HepG2 (cell line): ENCODE results near the gene PRDX2. TPM values are rescaled to one million over a fixed set of nuclear protein-coding genes. Genes with fewer than 3 reads are reported as not detected.

Experiments used
- AGO2 ChIP-seq: fragments of 200-400 bp; formaldehyde crosslinking; optimal IDR thresholded peaks from 2 replicates; pipeline ENCODE3; 2017; ENCODE audit warnings: mild to moderate bottlenecking, low read depth, low read length, moderate library complexity
- ATF5 ChIP-seq: sonication (generic); formaldehyde crosslinking; IDR thresholded peaks from 2 replicates; pipeline ENCODE4 v1.4.0; 2020; ENCODE audit warnings: mild to moderate bottlenecking, low read depth, missing genetic modification reagents
- CERS6 ChIP-seq: sonication (generic); formaldehyde crosslinking; IDR thresholded peaks from 2 replicates; pipeline ENCODE4 v1.5.0; 2020; ENCODE audit warnings: missing genetic modification reagents
- ESRRA ChIP-seq: sonication (generic); formaldehyde crosslinking; IDR thresholded peaks from 2 replicates; pipeline ENCODE4 v1.5.1; 2020; ENCODE audit warnings: mild to moderate bottlenecking, low read depth, missing genetic modification reagents
- ETS1 ChIP-seq: sonication (generic); formaldehyde crosslinking; IDR thresholded peaks from 2 replicates; pipeline ENCODE4 v1.4.0; 2020; ENCODE audit warnings: missing genetic modification reagents
- HCFC1 ChIP-seq: fragments of 150-350 bp; IDR thresholded peaks from 2 replicates; pipeline ENCODE4 v1.6.1; 2014; ENCODE audit warnings: low read depth, low read length
- NR2C2 ChIP-seq: sonication (generic); formaldehyde crosslinking; IDR thresholded peaks from 2 replicates; pipeline ENCODE4 v1.4.0; 2020; ENCODE audit warnings: missing genetic modification reagents, mild to moderate bottlenecking, moderate library complexity, borderline replicate concordance
- NR2F1 ChIP-seq, 2 experiments: fragments of 450-650 bp in 1 of 2; formaldehyde crosslinking in 1 of 2; IDR thresholded peaks; 2 replicates each; pipeline versions ENCODE4 v1.5.0 to v1.6.1; 2016 to 2020; ENCODE audit warnings: mild to moderate bottlenecking in 1 of 2, missing compliant biosample characterization in 1 of 2, missing genetic modification reagents in 1 of 2, moderate library complexity in 1 of 2
- PAX8 ChIP-seq: sonication (generic); formaldehyde crosslinking; IDR thresholded peaks from 2 replicates; pipeline ENCODE4 v1.8.0; 2022; ENCODE audit warnings: mild to moderate bottlenecking, missing genetic modification reagents, borderline replicate concordance
- SP2 ChIP-seq: sonication (generic); formaldehyde crosslinking; IDR thresholded peaks from 2 replicates; pipeline ENCODE4 v1.5.1; 2020; ENCODE audit warnings: mild to moderate bottlenecking, missing genetic modification reagents
- SRSF9 ChIP-seq: fragments of 200-400 bp; formaldehyde crosslinking; IDR thresholded peaks from 2 replicates; pipeline ENCODE4 v1.6.1; 2018; ENCODE audit warnings: borderline replicate concordance, mild to moderate bottlenecking, low read depth, low read length; ENCODE audit not compliant: insufficient read depth, poor library complexity, severe bottlenecking
- ZIK1 ChIP-seq: sonication (generic); formaldehyde crosslinking; IDR thresholded peaks from 2 replicates; pipeline ENCODE4 v1.5.0; 2020; ENCODE audit warnings: mild to moderate bottlenecking, low read depth, missing genetic modification reagents, borderline replicate concordance
- ZNF275 ChIP-seq: sonication (generic); formaldehyde crosslinking; IDR thresholded peaks from 2 replicates; pipeline ENCODE4 v1.8.0; 2022; ENCODE audit warnings: missing genetic modification reagents, mild to moderate bottlenecking, inconsistent platforms, borderline replicate concordance
- ZNF383 ChIP-seq: sonication (generic); formaldehyde crosslinking; IDR thresholded peaks from 2 replicates; pipeline ENCODE4 v1.4.0; 2020; ENCODE audit warnings: missing genetic modification reagents, mild to moderate bottlenecking, borderline replicate concordance
- ZNF441 ChIP-seq: sonication (generic); formaldehyde crosslinking; IDR thresholded peaks from 2 replicates; pipeline ENCODE4 v1.7.0; 2021; ENCODE audit warnings: missing genetic modification reagents, borderline replicate concordance
- ZNF513 ChIP-seq: sonication (generic); formaldehyde crosslinking; conservative IDR thresholded peaks from 2 replicates; pipeline ENCODE4 v1.5.0; 2020; ENCODE audit warnings: missing genetic modification reagents
- ZNF567 ChIP-seq: sonication (generic); formaldehyde crosslinking; IDR thresholded peaks from 2 replicates; pipeline ENCODE4 v1.8.1; 2023; ENCODE audit warnings: mild to moderate bottlenecking, missing genetic modification reagents, borderline replicate concordance
- ZNF569 ChIP-seq: sonication (generic); formaldehyde crosslinking; IDR thresholded peaks from 2 replicates; pipeline ENCODE4 v1.5.0; 2020; ENCODE audit warnings: mild to moderate bottlenecking, missing genetic modification reagents, moderate library complexity, borderline replicate concordance
- ZNF589 ChIP-seq: sonication (generic); formaldehyde crosslinking; conservative IDR thresholded peaks from 2 replicates; pipeline ENCODE4 v1.8.0; 2022; ENCODE audit warnings: mild to moderate bottlenecking, moderate library complexity, missing genetic modification reagents
- ZNF674 ChIP-seq: sonication (generic); formaldehyde crosslinking; IDR thresholded peaks from 2 replicates; pipeline ENCODE4 v1.5.0; 2020; ENCODE audit warnings: low read depth, mild to moderate bottlenecking, missing genetic modification reagents
- ZNF878 ChIP-seq: sonication (generic); formaldehyde crosslinking; IDR thresholded peaks from 2 replicates; pipeline ENCODE4 v1.8.1; 2023; ENCODE audit warnings: mild to moderate bottlenecking, missing genetic modification reagents, moderate library complexity
- ZSCAN12 ChIP-seq: sonication (generic); formaldehyde crosslinking; IDR thresholded peaks from 2 replicates; pipeline ENCODE4 v1.9.0; 2021; ENCODE audit warnings: mild to moderate bottlenecking, missing genetic modification reagents
- polyA plus RNA-seq, 8 experiments: library from polyadenylated mRNA; depleted of rRNA in 3 of 8; stranded (reverse) in 7 of 8; unstranded in 1 of 8; fragments of >200 nt; fragmentation: Illumina TruSeq in 4 of 8; extraction: Trizol in 4 of 8; gene quantifications; 2 replicates each; pipeline versions ENCODE4 v1.2.1 to v1.2.3, GENCODE V29; 2011 to 2016; ENCODE audit warnings: low read depth in 4 of 8, missing spikeins in 1 of 8, mixed read lengths in 1 of 8; ENCODE audit not compliant: insufficient read depth in 1 of 8
- total RNA-seq, 5 experiments: library from RNA; depleted of rRNA; stranded (reverse); fragments of >200 nt; fragmentation: Illumina TruSeq; extraction: Trizol; gene quantifications; 2 replicates each; pipeline ENCODE4 v1.2.3, GENCODE V29; 2016; ENCODE audit warnings: low read depth in 1 of 5

The PRDX2 gene
- total and polyA plus RNA-seq, 2 of the 13 experiments (the other 11 are each of a cell fraction or from before 2014, with no cell fraction given), result 218 to 381 TPM

- TF ChIP-seq ZNF674 (CRISPR knock-in tag), result no peak
- peak; percentile 31; the same call in 1 of the 2 replicates for TF ChIP-seq ESRRA (CRISPR knock-in tag)
- peak in 1 of 2 experiments; percentile 57; a peak in 1 of 4 replicates for TF ChIP-seq NR2F1 (CRISPR knock-in tag; IDR thresholded peaks at IDR 0.05)
- TF ChIP-seq ZNF567, result no peak
- TF ChIP-seq SP2, result peak; percentile 57; the same call in 1 of the 2 replicates
- no peak for TF ChIP-seq SRSF9
- 0 out of 2 replicates have a peak, but pooled peaks have one; percentile 23 for TF ChIP-seq ZNF275 (CRISPR knock-in tag)
- TF ChIP-seq CERS6 (CRISPR knock-in tag), result no peak
- TF ChIP-seq AGO2, result peak; percentile 84
- peak; percentile 91 for TF ChIP-seq ZIK1 (CRISPR knock-in tag)
- TF ChIP-seq NR2C2 (CRISPR knock-in tag), result peak; percentile 73
- TF ChIP-seq ZNF569 (CRISPR knock-in tag), result 0 out of 2 replicates have a peak, but pooled peaks have one; percentile 90
- TF ChIP-seq ZNF513 (CRISPR knock-in tag), result peak; percentile 94
- TF ChIP-seq HCFC1, result peak; percentile 53; the same call in 1 of the 2 replicates
- peak; percentile 91; the same call in 1 of the 2 replicates for TF ChIP-seq ATF5 (CRISPR knock-in tag)
- peak; percentile 73; the same call in 1 of the 2 replicates for TF ChIP-seq ZSCAN12 (CRISPR knock-in tag)
- 0 out of 2 replicates have a peak, but pooled peaks have one; percentile 41 for TF ChIP-seq ZNF878
- no peak for TF ChIP-seq ETS1 (CRISPR knock-in tag)
- no peak for TF ChIP-seq PAX8 (CRISPR knock-in tag)
- peak; percentile 88 for TF ChIP-seq ZNF441 (CRISPR knock-in tag)
- TF ChIP-seq ZNF383 (CRISPR knock-in tag), result peak; percentile 52; the same call in 1 of the 2 replicates
- TF ChIP-seq ZNF589, result 0 out of 2 replicates have a peak, but pooled peaks have one; percentile 21
These were observed at the start of gene PRDX2, which contains the start of gene THSD8 (continued) for GRCh38 chr19:12801466-12802266.
